Right renal cortex interstitium (tissue), 3 donors: ENCODE data around the gene RAP1GDS1. TPM values are rescaled to one million over a fixed set of nuclear protein-coding genes. Genes with fewer than 3 reads are reported as not detected.
A peak's percentile ranks its signal among the peaks of the same experiment; 100 is the strongest.
"Not testable (repeated sequence)": the region's sequence is repeated elsewhere in the genome, so short reads cannot be mapped to it uniquely, and the experiment has no call there.

Experiments used
- DNase-seq, 3 donors: peaks; one replicate each; pipeline ENCODE4 v3.0.0-alpha.2; 2013; ENCODE audit warnings: low read depth in 3 of 3, low spot score in 2 of 3
- polyA plus RNA-seq, 3 donors: library from polyadenylated mRNA; unstranded; fragments of 120-200 nt; gene quantifications; one replicate each; pipeline ENCODE4 v1.2.1, GENCODE V29; 2013; ENCODE audit not compliant: insufficient read length in 3 of 3

RAP1GDS1 gene
- polyA plus RNA-seq, 3 donors: 36.8 to 37.5 (median 37.1) TPM

GRCh38 chr4:98287328-98287727, 26.1 kb downstream of the RAP1GDS1 start:
- no peak for DNase-seq

GRCh38 chr4:98288671-98289070, 27.5 kb downstream of the RAP1GDS1 start:
- DNase-seq: not testable (repeated sequence)

GRCh38 chr4:98289375-98289774, 28.2 kb downstream of the RAP1GDS1 start:
- DNase-seq: no peak

DNA sequence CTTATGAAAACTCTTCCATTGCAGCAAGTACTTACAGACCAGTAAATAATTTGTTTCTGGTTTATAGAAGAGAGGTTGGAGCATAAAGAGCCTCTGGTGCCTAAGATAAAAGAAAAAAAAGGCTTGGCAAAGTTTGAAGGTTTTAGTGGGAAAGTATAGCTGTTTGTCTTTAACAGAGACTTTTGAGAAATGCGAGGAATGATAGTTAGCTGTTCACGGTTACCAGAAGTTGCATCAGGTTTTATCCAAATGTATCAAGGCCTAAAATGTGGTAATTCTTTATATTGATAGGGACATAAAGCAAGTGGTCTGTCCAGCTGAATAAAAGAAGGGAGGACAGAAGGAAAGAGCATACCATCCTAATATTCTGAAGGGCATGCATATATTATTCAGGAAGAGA, 29.3 kb downstream of the RAP1GDS1 start:
- no peak for DNase-seq

DNA sequence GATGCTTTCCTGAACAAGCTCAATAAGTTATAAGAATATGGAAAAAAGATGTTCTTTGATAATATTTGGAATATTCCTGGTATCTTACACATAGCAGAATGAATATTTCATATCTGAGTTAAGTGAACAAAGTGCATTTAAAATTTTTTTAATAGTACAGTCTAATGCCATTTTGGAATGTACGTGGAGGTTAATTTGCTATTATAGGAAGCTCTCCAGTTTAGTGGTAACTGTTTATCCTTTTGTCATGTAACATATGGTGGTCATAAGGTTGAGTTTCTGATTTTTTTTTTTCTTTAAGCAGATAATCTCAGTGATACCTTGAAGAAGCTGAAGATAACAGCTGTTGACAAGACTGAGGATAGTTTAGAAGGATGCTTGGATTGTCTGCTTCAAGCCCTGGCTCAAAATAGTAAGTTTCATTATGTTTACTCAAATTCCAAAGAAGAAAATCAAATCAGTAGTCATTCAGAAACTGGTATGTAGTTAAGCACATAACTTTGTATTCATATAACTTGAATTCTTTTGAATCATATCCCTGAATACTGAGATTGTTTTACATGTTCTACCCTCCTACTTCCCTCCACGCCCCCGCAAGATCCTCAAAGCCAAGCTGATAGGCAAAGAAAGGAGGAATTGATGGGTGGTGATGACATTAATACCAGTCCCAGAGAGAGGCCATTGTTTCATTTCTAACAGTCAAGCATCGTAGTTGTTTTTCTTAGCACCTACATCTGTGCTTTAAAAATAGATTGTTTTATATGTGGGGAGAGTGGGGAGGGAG, 32.1 kb downstream of the RAP1GDS1 start:
- DNase-seq: no peak

DNA sequence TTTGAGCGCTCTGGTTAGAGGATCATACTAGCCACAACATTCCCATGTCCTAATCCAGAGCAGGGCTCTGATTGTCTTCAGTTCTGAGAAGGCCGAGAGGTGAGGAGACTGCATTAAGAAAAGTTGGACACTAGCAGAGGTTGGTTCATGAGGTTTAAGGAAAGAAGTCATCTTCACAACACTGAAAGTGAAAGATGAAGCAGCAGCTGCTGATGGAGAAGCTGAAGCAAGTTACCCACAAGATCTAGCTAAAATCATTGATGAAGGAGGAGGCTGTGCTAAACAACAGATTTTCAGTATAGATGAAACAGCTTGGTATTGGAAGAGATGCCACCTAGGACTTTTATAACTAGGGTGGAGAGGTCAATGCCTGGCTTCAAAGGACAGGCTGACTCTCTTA, 36.8 kb downstream of the RAP1GDS1 start:
- DNase-seq: no peak

DNA sequence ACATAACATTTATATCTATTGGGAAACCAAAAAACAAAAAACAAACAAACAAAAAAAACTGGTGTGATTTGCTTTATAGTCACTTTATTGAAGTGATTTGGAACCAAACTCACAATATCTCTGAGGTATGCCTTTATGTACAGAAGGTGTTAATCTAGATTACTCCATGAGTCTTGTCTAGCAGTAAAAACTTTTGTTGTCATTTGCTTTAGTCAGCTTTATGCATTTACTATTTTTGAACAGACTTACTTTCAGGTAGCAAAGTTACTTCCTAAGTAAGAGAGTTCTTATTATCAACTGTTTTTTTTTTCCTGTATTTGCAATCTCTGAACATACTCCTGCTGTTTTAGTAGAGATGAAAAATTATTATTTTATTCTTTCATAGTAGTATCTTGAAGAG, 39.5 kb downstream of the RAP1GDS1 start:
- no peak for DNase-seq

DNA sequence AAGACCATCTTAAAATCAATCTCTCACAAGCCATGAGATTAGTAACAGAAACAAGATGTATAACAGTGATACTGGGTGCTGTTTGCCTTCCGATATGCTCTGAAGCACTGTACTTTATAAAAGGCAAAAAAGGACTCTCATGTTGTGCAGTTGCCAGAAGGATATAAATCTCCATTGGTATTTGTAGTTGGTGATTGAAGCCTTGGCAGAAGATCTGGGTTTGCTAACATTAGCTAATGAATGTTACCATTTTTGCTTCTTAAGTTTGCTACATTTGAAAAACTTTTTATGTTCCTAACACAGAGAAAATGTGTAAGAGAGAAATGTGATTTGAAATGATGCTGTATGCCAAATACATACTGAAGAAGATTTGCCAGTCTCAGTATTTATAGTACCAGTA, 44.4 kb downstream of the RAP1GDS1 start:
- no peak for DNase-seq

DNA sequence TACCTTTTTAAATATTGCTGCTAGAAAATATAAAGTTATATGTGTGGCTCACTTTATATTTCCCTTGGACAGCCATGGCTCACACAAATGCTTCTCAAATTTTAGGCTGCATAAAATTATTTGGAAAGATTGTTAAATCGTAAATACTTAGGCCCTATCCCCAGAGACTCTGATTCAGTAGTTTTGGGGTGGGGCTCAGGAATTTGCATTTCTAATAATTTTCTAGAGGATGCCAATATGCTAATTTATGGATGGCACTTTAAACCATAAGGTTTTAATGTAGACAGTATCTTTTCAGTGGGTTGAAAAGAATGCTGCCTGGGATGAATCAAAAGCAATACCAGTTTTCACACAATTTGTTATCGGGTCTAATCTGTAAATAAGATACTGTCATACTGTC, 49.7 kb downstream of the RAP1GDS1 start:
- no peak for DNase-seq

DNA sequence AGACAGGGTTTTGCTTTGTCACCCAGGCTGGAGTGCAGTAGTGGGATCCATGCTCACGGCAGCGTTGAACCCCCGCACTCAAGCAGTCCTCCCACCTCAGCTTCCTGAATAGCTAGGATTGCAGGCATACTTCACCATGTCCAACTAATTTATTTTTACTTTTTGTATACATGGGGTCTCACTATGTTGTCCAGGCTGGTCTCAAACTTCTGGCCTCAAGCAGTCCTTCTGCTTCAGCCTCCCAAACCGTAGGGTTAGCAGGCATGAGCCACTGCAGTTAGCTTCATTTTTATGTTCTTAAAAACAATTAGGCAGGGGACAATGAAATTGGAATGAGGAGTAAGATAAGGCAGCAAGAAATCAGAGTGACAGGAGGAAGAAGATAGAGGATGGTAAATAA, 50.5 kb downstream of the RAP1GDS1 start:
- no peak for DNase-seq

- DNase-seq: no peak
Observed at GRCh38 chr4:98314791-98315565, 53.8 kb downstream of the RAP1GDS1 start.

- no peak for DNase-seq
Observed at GRCh38 chr4:98318521-98318920, 57.3 kb downstream of the RAP1GDS1 start.

DNA sequence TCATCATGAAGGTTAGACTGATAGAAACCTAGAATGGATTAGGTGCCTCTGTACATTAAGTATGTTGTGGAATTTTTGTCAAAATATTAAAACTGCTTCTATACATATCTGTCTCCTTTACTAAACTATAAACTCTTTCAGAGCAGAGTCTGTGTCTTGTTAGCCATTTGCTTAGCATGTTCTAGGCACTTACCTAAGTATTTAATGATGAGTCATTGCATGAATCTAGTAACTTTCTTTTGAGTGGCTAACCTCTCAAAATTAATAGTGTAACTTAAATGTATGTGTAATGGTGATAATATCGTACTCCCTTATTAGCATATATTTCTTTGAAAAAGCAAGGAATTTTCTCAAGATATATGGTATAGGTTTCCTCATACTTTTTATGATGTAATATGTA, 57.8 kb downstream of the RAP1GDS1 start:
- DNase-seq: no peak

DNA sequence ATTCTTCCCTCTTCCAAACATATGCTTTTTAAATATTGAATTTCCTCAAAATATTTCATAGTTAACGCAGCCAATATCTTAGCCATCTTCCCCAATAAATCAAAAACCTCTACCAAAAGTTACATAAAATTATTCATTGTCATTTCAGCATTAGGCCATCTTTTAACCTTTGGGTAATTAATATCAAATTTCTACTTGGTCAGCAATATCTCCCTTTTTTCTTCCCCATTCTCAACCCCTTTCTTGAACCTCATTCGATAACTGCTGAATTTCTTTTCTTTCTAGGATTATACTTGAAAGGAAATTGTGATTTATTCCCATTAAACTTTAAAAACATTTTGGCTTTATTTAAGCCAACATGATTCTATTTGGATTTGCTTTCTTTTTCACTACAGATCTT, 65.0 kb downstream of the RAP1GDS1 start:
- no peak for DNase-seq

DNA sequence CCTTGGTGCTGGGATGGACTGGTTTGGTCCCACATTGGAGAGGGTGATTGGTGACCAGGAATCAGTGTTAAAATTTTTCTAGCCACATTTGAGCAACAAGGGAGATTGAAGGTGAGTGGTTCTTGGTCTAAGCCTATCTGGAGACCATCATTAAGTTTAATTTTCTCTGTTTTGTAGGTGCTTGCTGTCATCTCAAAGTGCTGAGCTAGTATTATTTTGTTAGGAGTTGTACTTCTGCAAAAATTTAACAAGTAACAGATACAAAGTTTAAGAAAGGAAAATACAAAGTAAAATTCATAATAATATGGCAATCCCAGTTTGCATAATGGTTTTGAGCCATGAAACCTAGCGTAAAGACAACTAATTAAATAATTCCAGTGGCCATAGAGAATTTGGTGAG, 66.5 kb downstream of the RAP1GDS1 start:
- no peak for DNase-seq

DNA sequence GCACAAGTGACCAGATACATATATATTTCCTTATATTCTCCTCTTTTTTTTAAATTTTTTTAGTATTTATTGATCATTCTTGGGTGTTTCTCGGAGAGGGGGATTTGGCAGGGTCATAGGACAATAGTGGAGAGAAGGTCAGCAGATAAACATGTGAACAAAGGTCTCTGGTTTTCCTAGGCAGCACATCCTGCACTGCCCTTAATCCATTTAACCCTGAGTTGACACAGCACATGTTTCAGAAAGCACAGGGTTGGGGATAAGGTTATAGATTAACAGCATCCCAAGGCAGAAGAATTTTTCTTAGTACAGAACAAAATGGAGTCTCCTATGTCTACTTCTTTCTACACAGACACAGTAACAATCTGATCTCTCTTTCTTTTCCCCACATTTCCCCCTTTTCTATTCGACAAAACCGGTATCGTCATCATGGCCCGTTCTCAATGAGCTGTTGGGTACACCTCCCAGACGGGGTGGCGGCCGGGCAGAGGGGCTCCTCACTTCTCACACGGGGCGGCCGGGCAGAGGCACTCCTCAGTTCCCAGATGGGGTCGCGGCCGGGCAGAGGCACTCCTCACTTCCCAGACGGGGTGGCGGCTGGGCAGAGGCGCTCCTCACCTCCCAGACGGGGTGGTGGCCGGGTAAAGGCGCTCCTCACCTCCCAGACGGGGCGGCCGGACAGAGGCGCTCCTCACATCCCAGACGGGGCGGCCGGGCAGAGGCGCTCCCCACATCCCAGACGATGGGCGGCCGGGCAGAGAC, 68.9 kb downstream of the RAP1GDS1 start:
- DNase-seq: not testable (repeated sequence)

DNA sequence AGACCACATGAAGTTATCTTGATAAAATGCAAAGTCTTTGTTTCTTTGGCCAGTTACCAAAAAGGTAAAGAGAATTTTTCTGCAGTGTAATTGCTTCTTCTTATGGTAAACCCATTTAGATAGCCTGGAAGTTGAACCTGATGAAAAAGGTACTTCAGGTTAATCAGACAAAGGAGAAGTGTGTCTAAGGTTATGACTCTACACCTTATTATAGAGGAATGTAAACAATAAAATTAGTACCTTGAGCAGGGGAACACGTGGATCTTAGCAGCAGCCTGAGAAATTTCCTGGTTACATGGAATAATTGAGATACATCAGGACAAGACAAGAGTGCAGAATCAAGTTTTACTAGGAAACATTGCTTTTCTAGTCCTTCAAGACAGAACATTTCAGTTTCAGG, 70.8 kb downstream of the RAP1GDS1 start:
- no peak for DNase-seq

GRCh38 chr4:98334461-98334860, 73.3 kb downstream of the RAP1GDS1 start:
- DNase-seq: no peak

GRCh38 chr4:98338761-98339438, 77.7 kb downstream of the RAP1GDS1 start:
- no peak for DNase-seq

DNA sequence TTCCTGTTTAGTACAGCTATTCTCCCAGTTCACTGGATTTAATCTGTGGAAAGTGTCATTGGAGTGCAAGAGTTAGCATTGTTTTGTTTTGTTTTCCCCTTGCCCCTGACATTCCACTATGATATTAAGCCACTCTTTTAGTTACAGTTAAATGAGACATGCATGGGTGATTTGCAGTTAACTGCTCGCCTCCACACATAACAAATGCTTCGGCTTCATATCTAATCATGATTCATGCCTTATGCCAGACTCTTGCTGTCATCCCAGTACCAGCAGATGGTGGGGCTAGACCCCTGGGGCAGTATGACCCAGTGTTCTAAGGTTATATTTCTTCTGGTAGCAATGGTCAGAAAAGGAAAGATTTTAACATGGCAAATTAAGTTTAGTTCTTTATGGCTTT, 80.1 kb downstream of the RAP1GDS1 start:
- peak; percentile 1 to 16 (median 5) for DNase-seq

GRCh38 chr4:98343626-98344025, 82.4 kb downstream of the RAP1GDS1 start:
- DNase-seq: no peak
